Endothelial cell (in vitro differentiated cells): Measurements from ENCODE around the gene SPARCL1. TPM values are rescaled to one million over a fixed set of nuclear protein-coding genes. Genes with fewer than 3 reads are reported as not detected.
"Not testable (repeated sequence)": the region's sequence is repeated elsewhere in the genome, so short reads cannot be mapped to it uniquely, and the experiment has no call there.

Experiments
- DNase-seq: peaks from one replicate; pipeline ENCODE4 v3.0.0; 2021; ENCODE audit warnings: low spot score
- H3K27ac Mint-ChIP-seq: one replicate; pipeline ENCODE4 v1.8.0; 2021; ENCODE audit warnings: mixed read lengths, inconsistent platforms; ENCODE audit not compliant: unreplicated experiment
- H3K27me3 Mint-ChIP-seq: one replicate; pipeline ENCODE4 v1.8.0; 2021; ENCODE audit warnings: mild to moderate bottlenecking, moderate library complexity, mixed read lengths, inconsistent platforms; ENCODE audit not compliant: unreplicated experiment
- H3K36me3 Mint-ChIP-seq: one replicate; pipeline ENCODE4 v1.8.0; 2021; ENCODE audit warnings: mild to moderate bottlenecking, low read depth, mixed read lengths, inconsistent platforms; ENCODE audit not compliant: unreplicated experiment
- H3K4me1 Mint-ChIP-seq: one replicate; pipeline ENCODE4 v1.8.0; 2021; ENCODE audit warnings: mild to moderate bottlenecking, mixed read lengths, inconsistent platforms; ENCODE audit not compliant: unreplicated experiment
- H3K4me3 Mint-ChIP-seq: one replicate; pipeline ENCODE4 v1.8.0; 2021; ENCODE audit warnings: mild to moderate bottlenecking, mixed read lengths, inconsistent platforms; ENCODE audit not compliant: unreplicated experiment
- H3K9me3 Mint-ChIP-seq: one replicate; pipeline ENCODE4 v1.8.0; 2021; ENCODE audit warnings: mixed read lengths, inconsistent platforms; ENCODE audit not compliant: unreplicated experiment
- CTCF ChIP-seq: fragments of 200-600 bp; sonication (generic); IDR thresholded peaks from one replicate; pipeline ENCODE4 v1.5.0; 2021; ENCODE audit warnings: antibody characterized with exemption; ENCODE audit not compliant: unreplicated experiment
- total RNA-seq: library from RNA; stranded (reverse); fragmentation: NEBNext Ultra II Directional; extraction: Animal tissue kit (Norgen Biotek cat#: 25700); gene quantifications from one replicate; pipeline ENCODE4 v1.2.1, GENCODE V29; 2021; ENCODE audit not compliant: unreplicated experiment

Gene SPARCL1
- total RNA-seq, 1 donor from 2014 or later, result 3.3 TPM

GRCh38 chr4:87426865-87427517 lies 102.2 kb downstream of the SPARCL1 start:
- no peak overlapping the region for H3K4me3 Mint-ChIP-seq
- H3K36me3 Mint-ChIP-seq, result no peaks in the 10 kb centered on the region
- no peak for DNase-seq
- H3K27me3 Mint-ChIP-seq, result peaks cover 5% of the 10 kb centered on the region
- no peak for TF ChIP-seq CTCF
- peaks cover 16% of the 10 kb centered on the region for H3K4me1 Mint-ChIP-seq
- no peaks in the 10 kb centered on the region for H3K9me3 Mint-ChIP-seq
- H3K27ac Mint-ChIP-seq, result no peak overlapping the region

GRCh38 chr4:87425711-87426110 lies 103.5 kb downstream of the SPARCL1 start:
- Mint-ChIP-seq H3K27me3 (peaks cover 5% of the 10 kb centered on the region), H3K4me1 (peaks cover 17% of the 10 kb centered on the region), H3K9me3 (no peaks in the 10 kb centered on the region), H3K27ac (no peak overlapping the region), H3K36me3 (no peaks in the 10 kb centered on the region), H3K4me3 (no peak overlapping the region)
- DNase-seq, result no peak
- no peak for TF ChIP-seq CTCF

GRCh38 chr4:87424099-87424543 lies 105.1 kb downstream of the SPARCL1 start:
- Mint-ChIP-seq H3K4me1 (peaks cover 17% of the 10 kb centered on the region), H3K4me3 (peak overlapping the region; percentile 99)
- not testable (repeated sequence) for H3K27me3 Mint-ChIP-seq, H3K9me3 Mint-ChIP-seq, H3K36me3 Mint-ChIP-seq, DNase-seq, H3K27ac Mint-ChIP-seq

Other genes with a start within 250 kb of the SPARCL1 start
- gene HSD17B13, start 206.5 kb downstream of the SPARCL1 start, total RNA-seq, result not detected
- gene HSD17B11, start 138.2 kb downstream of the SPARCL1 start, total RNA-seq, result 27.2 TPM
- gene NUDT9, start 106.8 kb downstream of the SPARCL1 start, total RNA-seq, result 16.6 TPM
- gene DSPP, start 79.2 kb upstream of the SPARCL1 start, total RNA-seq, result not detected
- gene DMP1, start 120.9 kb upstream of the SPARCL1 start, total RNA-seq, result 0.13 TPM